HL-60 (cell line): Measurements from ENCODE around the gene MPRIP.

ENCODE experiments used
- DNase-seq, 2 experiments: peaks; one replicate each; pipeline ENCODE4 v3.0.0-alpha.2; 2010 to 2020; ENCODE audit warnings: low read depth in 1 of 2, low spot score in 1 of 2
- H3K27ac ChIP-seq: fragments of 250-450 bp; sonication (Bioruptor Pico); replicated peaks from 2 replicates; pipeline ENCODE4 v1.5.1; 2020; ENCODE audit warnings: mild to moderate bottlenecking, moderate library complexity
- H3K27me3 ChIP-seq: fragments of 250-450 bp; sonication (Bioruptor Pico); 2 replicates; pipeline ENCODE4 v1.5.1; 2021; ENCODE audit warnings: mild to moderate bottlenecking, moderate library complexity; ENCODE audit not compliant: insufficient read depth, poor library complexity, severe bottlenecking
- H3K4me3 ChIP-seq: replicated peaks from 2 replicates; pipeline ENCODE4 v1.5.1; 2011; ENCODE audit warnings: mild to moderate bottlenecking, control low read depth, low read length; ENCODE audit not compliant: insufficient read depth
- GABPA ChIP-seq: IDR thresholded peaks from 2 replicates; pipeline ENCODE4 v1.6.1; 2012; ENCODE audit warnings: low read depth
- POLR2AphosphoS5 ChIP-seq: IDR thresholded peaks from 2 replicates; pipeline ENCODE4 v1.6.1; 2012; ENCODE audit warnings: low read depth
- SPI1 ChIP-seq: IDR thresholded peaks from 2 replicates; pipeline ENCODE4 v1.6.1; 2012; ENCODE audit warnings: low read depth, mild to moderate bottlenecking, borderline replicate concordance
- TF ChIP-seq, protein P1 (sequence below): IDR thresholded peaks from 2 replicates; pipeline ENCODE4 v1.6.1; 2012; ENCODE audit warnings: low read depth; ENCODE audit not compliant: insufficient replicate concordance
- TF ChIP-seq, protein P2 (sequence below): IDR thresholded peaks from one replicate; pipeline ENCODE4 v1.5.1; 2011; ENCODE audit warnings: low read length, control low read depth, inconsistent platforms; ENCODE audit not compliant: insufficient read depth

The MPRIP gene

DNA sequence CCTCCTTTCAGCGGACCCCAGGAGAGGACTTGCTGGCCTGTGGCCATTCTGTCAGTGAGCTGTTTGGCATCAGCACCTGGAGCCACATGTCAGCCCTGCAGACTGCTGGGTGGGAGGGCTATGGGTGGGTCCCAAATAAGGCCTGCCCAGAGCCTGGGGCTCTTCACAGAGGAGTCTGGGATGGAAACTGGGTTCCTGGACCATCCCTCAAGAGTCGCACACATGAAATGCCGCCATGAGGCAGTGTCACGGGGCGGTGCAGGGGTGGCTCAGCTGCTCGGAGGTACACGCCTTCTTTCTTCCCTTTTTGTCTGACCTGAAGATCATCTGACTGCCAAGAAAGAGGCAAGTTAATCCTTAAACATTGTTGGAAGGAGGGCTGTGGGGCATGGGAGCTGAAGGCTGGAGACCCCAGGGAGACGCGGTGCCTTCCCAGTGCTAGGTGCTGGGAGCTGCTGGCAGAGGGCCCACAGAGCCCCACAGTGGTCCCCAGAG, 14.8 kb downstream of the MPRIP start:
- no peaks in the 10 kb centered on the region for H3K27me3 ChIP-seq
- no peak for TF ChIP-seq POLR2AphosphoS5
- TF ChIP-seq GABPA, result no peak
- TF ChIP-seq, protein P1, sequence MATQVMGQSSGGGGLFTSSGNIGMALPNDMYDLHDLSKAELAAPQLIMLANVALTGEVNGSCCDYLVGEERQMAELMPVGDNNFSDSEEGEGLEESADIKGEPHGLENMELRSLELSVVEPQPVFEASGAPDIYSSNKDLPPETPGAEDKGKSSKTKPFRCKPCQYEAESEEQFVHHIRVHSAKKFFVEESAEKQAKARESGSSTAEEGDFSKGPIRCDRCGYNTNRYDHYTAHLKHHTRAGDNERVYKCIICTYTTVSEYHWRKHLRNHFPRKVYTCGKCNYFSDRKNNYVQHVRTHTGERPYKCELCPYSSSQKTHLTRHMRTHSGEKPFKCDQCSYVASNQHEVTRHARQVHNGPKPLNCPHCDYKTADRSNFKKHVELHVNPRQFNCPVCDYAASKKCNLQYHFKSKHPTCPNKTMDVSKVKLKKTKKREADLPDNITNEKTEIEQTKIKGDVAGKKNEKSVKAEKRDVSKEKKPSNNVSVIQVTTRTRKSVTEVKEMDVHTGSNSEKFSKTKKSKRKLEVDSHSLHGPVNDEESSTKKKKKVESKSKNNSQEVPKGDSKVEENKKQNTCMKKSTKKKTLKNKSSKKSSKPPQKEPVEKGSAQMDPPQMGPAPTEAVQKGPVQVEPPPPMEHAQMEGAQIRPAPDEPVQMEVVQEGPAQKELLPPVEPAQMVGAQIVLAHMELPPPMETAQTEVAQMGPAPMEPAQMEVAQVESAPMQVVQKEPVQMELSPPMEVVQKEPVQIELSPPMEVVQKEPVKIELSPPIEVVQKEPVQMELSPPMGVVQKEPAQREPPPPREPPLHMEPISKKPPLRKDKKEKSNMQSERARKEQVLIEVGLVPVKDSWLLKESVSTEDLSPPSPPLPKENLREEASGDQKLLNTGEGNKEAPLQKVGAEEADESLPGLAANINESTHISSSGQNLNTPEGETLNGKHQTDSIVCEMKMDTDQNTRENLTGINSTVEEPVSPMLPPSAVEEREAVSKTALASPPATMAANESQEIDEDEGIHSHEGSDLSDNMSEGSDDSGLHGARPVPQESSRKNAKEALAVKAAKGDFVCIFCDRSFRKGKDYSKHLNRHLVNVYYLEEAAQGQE, result no peak
- TF ChIP-seq, protein P2, sequence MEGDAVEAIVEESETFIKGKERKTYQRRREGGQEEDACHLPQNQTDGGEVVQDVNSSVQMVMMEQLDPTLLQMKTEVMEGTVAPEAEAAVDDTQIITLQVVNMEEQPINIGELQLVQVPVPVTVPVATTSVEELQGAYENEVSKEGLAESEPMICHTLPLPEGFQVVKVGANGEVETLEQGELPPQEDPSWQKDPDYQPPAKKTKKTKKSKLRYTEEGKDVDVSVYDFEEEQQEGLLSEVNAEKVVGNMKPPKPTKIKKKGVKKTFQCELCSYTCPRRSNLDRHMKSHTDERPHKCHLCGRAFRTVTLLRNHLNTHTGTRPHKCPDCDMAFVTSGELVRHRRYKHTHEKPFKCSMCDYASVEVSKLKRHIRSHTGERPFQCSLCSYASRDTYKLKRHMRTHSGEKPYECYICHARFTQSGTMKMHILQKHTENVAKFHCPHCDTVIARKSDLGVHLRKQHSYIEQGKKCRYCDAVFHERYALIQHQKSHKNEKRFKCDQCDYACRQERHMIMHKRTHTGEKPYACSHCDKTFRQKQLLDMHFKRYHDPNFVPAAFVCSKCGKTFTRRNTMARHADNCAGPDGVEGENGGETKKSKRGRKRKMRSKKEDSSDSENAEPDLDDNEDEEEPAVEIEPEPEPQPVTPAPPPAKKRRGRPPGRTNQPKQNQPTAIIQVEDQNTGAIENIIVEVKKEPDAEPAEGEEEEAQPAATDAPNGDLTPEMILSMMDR, result no peak
- TF ChIP-seq SPI1, result no peak
- no peak for DNase-seq
- H3K4me3 ChIP-seq, result no peak overlapping the region
- H3K27ac ChIP-seq, result no peak overlapping the region

DNA sequence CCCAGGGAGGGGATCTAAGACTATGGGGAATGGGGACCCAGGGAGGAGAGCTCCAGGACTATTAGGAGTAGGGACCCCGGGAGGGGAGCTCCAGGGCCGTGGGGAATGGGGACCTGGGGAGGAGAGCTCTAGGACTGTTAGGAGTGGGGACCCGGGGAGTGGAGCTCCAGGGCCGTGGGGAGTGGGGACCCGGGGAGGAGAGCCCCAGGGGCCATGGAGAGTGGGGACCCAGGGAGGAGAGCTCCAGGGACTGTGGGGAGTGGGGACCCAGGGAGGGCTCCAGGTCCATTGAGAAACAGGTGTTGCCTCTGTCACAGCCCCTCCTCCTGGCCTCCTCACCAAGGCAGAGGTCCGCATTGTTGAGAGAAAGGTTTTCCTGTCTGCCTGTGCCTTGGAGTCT, 16.0 kb downstream of the MPRIP start:
- TF ChIP-seq GABPA, result no peak
- TF ChIP-seq, protein P1, result no peak
- TF ChIP-seq POLR2AphosphoS5, result no peak
- no peak overlapping the region for H3K4me3 ChIP-seq
- no peak overlapping the region for H3K27ac ChIP-seq
- DNase-seq, result no peak
- no peaks in the 10 kb centered on the region for H3K27me3 ChIP-seq

GRCh38 chr17:17059301-17059890, 17.1 kb downstream of the MPRIP start:
- Histone ChIP-seq H3K4me3 (no peak overlapping the region), H3K27me3 (no peaks in the 10 kb centered on the region), H3K27ac (no peak overlapping the region)
- TF ChIP-seq, protein P1, result no peak
- TF ChIP-seq SPI1 (no peak), GABPA (no peak), POLR2AphosphoS5 (no peak)
- TF ChIP-seq, protein P2, result no peak
- DNase-seq, result no peak
